Muscle layer of duodenum (tissue), 2 donors: ENCODE measurements around the gene BST2.

ENCODE experiments used
- H3K27ac ChIP-seq: one replicate; pipeline ENCODE4 v1.7.0; 2013; ENCODE audit warnings: mild to moderate bottlenecking, low read length
- H3K27me3 ChIP-seq: one replicate; pipeline ENCODE4 v1.7.0; 2013; ENCODE audit warnings: low read depth, mild to moderate bottlenecking, control low read depth, low read length
- H3K36me3 ChIP-seq, 2 donors: one replicate each; pipeline ENCODE4 v1.7.0; 2013; ENCODE audit warnings: low read length in 2 of 2, control low read depth in 1 of 2, mild to moderate bottlenecking in 1 of 2; ENCODE audit not compliant: insufficient read depth in 2 of 2, control insufficient read depth in 1 of 2
- H3K4me1 ChIP-seq, 2 donors: one replicate each; pipeline ENCODE4 v1.7.0; 2013; ENCODE audit warnings: low read length in 2 of 2, mild to moderate bottlenecking in 2 of 2, control low read depth in 1 of 2, moderate library complexity in 1 of 2; ENCODE audit not compliant: insufficient read depth in 2 of 2, control insufficient read depth in 1 of 2
- H3K4me3 ChIP-seq, 2 donors: one replicate each; pipeline ENCODE4 v1.7.0; 2013; ENCODE audit warnings: low read length in 2 of 2, low read depth in 1 of 2, mild to moderate bottlenecking in 1 of 2
- H3K9me3 ChIP-seq, 2 donors: one replicate each; pipeline ENCODE4 v1.7.0; 2013; ENCODE audit warnings: low read length in 2 of 2, control low read depth in 1 of 2, mild to moderate bottlenecking in 1 of 2; ENCODE audit not compliant: control insufficient read depth in 1 of 2
- donor health status: healthy.

BST2 gene, protein sequence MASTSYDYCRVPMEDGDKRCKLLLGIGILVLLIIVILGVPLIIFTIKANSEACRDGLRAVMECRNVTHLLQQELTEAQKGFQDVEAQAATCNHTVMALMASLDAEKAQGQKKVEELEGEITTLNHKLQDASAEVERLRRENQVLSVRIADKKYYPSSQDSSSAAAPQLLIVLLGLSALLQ

DNA sequence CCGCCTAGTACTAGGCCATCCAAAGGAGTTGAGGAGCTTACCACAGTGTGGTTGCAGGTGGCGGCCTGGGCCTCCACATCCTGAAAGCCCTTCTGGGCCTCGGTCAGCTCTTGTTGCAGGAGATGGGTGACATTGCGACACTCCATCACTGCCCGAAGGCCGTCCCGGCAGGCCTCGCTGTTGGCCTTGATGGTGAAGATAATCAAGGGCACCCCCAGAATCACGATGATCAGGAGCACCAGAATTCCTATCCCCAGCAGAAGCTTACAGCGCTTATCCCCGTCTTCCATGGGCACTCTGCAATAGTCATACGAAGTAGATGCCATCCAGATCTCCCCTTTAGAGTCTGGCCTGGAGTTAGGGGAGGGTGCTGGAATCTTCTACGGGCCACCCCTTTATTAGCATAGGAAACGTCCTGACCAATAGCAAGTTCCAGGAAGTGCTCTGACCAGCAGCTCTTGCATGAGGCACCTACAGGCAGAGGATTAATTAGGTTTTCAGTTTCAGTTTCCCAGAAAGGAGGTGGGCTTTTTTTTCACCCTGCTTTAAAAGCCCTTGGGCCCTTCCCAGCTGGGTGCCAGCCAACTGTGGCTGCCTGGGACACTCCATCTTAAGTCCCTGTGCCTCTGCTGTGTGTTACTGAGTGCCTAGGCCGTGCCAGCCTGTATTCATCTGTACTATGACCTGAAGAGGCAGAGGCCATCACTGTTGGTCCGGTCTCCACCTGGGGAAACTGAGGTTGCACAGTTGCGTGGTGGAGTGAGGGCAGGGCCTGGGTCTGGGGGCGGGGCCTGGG, at the start of gene BST2:
BST2 (minus strand) TSS at position 381 of the 796 bp plus-strand sequence; CDS start at position 326, 55 bp downstream.
- Histone ChIP-seq H3K27me3 (no peaks in the 10 kb centered on the region), H3K27ac (peak within 1 kb of the TSS; percentile 82), H3K9me3 (no peaks in the 10 kb centered on the region), H3K4me1 (peaks cover 0 to 11% of the 10 kb centered on the region in 2 donors), H3K36me3 (no peaks in the 10 kb centered on the region), H3K4me3 (peak within 1 kb of the TSS; percentile 56 to 69)

DNA sequence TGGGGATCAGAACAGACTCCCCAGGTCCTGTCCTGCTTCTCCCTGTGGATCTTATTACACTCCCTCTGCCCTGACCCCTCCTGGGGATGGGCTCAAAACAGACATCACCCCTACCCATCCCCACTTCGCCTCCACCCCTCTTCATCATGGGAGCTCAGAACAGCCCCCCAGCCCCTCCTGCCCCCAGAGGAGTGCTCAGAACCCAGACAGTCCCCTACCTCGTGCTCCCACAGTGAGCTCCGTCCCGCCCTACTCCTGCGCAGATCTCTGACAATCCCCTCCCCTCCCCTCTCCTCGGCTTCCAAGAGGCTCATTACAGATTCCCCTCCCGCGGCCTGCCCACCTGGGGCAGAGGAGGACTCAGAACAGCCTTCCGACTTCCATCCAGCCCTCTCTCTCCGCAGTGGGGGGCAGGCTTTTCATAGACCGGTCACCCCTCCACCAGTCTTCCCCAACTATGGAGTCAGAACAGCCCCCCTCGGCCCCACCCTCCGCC, 49.2 kb upstream of the BST2 start:
- Histone ChIP-seq H3K27ac (no peak overlapping the region), H3K4me3 (no peak overlapping the region), H3K36me3 (no peaks in the 10 kb centered on the region), H3K9me3 (no peaks in the 10 kb centered on the region), H3K27me3 (peaks cover 11% of the 10 kb centered on the region), H3K4me1 (no peaks in the 10 kb centered on the region)

DNA sequence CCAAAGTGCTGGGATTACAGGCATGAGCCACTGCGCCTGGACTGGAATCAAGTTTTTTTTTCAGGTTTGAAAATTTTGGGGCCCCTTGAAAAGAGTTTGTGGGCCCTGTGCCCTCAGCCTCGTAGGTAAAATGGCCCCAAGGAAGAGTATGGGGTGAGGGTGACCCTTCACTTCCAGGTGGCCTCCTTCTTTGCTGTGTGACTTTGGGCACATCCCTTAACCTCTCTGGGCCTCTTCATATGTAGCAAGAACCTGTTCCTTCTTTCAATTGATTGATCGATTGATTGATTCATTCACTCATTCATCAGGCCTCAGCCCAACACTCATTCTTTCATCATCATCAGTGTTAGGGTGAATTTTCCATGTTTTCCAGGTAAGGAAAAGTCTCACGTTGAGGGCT, 46.4 kb upstream of the BST2 start:
- Histone ChIP-seq H3K9me3 (no peaks in the 10 kb centered on the region), H3K4me1 (peaks cover 0 to 4% of the 10 kb centered on the region in 2 donors), H3K27ac (no peak overlapping the region), H3K27me3 (peaks cover 5% of the 10 kb centered on the region), H3K36me3 (no peaks in the 10 kb centered on the region), H3K4me3 (no peak overlapping the region)

GRCh38 chr19:17450264-17451075, 45.0 kb upstream of the BST2 start:
- no peak overlapping the region for H3K4me3 ChIP-seq
- peaks cover 0 to 4% of the 10 kb centered on the region in 2 donors for H3K4me1 ChIP-seq
- H3K36me3 ChIP-seq, result no peaks in the 10 kb centered on the region
- no peak overlapping the region for H3K27ac ChIP-seq
- peaks cover 5% of the 10 kb centered on the region for H3K27me3 ChIP-seq
- H3K9me3 ChIP-seq, result no peaks in the 10 kb centered on the region

DNA sequence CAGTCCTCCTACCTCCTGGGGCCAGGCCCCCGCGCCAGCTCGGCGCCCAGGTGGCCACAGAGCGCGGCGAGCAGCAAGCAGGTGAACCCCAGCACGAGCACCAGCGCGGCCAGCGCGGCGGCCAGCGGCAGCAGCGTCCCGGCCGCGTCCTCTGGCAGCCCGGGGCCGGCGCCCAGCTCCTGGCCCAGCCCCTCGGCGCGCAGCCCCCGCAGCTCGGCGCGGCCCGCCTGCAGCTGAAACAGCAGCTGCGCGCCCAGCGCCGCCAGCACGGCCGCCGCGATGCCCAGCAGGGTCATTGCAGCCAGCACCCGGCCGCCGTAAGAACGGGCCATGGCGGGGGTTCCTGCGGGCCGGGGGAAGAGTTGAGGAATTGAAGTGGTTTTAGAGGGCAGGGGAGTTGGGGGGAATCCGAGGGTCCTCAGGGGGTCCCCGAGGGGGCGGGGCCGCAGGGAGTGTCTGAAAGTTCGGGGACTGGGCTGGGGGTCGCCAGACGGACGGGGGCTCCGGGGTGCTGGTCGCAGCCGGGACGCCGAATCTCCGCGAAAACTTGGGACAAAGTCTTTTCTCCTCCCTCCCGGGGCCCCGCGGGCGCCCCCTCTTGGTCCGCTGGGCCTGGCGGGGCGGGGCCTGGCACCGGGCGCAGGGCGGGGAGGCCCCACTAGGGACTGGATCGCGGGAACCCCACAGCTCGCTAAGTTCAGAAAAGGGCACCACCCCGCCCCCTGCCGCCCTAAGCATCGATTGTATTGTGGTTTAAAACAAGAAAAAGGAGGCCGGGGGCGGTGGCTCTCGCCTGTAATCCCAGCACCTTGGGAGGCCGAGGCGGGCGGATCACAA, 42.9 kb upstream of the BST2 start, which contains the start of gene TMEM221:
TMEM221 (minus strand) TSS at position 538 of the 837 bp plus-strand sequence; CDS start at position 332, 206 bp downstream.
- H3K27ac ChIP-seq, result no peak within 1 kb of the TSS
- no peaks in the 10 kb centered on the region for H3K9me3 ChIP-seq
- H3K36me3 ChIP-seq, result no peaks in the 10 kb centered on the region
- H3K4me3 ChIP-seq, result peak within 1 kb of the TSS in 1 of 2 donors; percentile 60
- no peaks in the 10 kb centered on the region for H3K27me3 ChIP-seq
- peaks cover 0 to 4% of the 10 kb centered on the region in 2 donors for H3K4me1 ChIP-seq

DNA sequence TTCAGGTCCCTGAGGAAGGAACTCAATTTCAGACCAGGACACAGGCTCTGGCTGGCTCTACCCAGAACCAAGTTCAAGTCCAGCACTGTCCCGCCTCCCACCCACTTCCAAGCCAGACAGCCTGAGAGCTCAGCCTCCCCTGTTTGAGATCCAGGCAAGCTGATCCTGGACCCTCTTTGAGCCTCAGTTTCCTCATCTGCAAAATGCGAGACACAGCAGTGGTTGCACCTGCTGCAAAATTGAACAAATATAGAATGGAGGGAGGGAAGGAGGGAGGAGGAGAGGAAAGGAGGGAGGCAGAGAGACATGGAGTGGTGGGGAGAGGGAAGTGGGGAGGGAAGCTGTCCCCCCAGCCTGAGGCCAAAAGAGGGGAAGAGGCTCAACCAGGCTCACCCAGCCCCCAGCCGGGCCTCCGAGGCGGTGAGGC, 42.3 kb upstream of the BST2 start:
- Histone ChIP-seq H3K36me3 (no peaks in the 10 kb centered on the region), H3K27ac (no peak overlapping the region), H3K27me3 (no peaks in the 10 kb centered on the region), H3K4me1 (peaks cover 0 to 4% of the 10 kb centered on the region in 2 donors), H3K9me3 (no peaks in the 10 kb centered on the region), H3K4me3 (peak overlapping the region in 1 of 2 donors; percentile 60)

DNA sequence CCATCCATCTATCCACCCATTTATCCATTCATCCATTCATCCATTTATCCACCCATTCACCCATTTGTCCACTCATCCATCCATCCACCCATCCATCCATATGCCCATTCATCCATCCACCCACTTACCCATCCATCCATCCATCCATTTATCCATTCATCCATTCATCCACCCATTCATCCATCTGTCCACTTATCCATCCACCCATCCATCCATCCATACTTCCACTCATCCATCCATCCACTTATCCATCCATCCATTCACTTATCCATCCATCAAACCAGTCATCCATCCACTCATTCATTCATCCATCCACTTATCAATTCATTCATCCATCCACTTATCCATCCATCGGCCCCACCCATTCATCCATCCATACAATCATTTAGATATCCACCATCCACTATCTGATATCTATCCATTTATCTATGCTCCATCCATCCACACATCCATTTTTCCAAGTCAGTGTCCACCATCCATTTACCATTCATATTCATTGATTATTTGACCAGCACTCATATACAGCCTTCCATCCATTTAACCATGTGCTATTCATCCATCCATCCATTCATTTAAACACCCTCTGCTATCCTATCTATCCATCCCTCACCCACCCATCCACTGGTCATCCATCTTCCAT, 40.2 kb upstream of the BST2 start:
- no peaks in the 10 kb centered on the region for H3K36me3 ChIP-seq
- peaks cover 0 to 4% of the 10 kb centered on the region in 2 donors for H3K4me1 ChIP-seq
- no peak overlapping the region for H3K27ac ChIP-seq
- H3K9me3 ChIP-seq, result no peaks in the 10 kb centered on the region
- no peak overlapping the region for H3K4me3 ChIP-seq
- H3K27me3 ChIP-seq, result no peaks in the 10 kb centered on the region

GRCh38 chr19:17441241-17442021, 36.0 kb upstream of the BST2 start:
- Histone ChIP-seq H3K27me3 (no peaks in the 10 kb centered on the region), H3K4me3 (no peak overlapping the region), H3K9me3 (no peaks in the 10 kb centered on the region), H3K27ac (no peak overlapping the region), H3K36me3 (no peaks in the 10 kb centered on the region), H3K4me1 (no peaks in the 10 kb centered on the region)

DNA sequence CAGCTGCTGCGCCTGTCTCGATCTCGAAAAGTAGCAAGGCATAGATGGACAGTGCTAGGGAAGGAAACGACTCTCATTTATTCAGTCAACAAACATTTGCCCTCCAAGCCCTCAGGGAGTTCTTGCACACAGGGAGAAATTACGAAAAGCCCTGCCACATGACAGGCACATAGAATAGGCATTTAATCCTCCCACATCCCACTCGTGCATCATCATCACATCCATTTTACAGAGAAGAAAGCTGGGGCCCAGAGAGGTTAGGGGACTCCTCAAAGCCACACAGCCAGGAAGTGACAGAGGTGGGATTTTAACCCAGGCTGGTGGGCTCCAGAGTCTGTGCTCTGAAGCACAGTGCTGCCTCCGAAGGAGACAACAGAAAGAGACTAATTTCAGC, 31.4 kb upstream of the BST2 start:
- H3K4me1 ChIP-seq, result no peaks in the 10 kb centered on the region
- no peaks in the 10 kb centered on the region for H3K36me3 ChIP-seq
- no peak overlapping the region for H3K4me3 ChIP-seq
- H3K27ac ChIP-seq, result no peak overlapping the region
- no peaks in the 10 kb centered on the region for H3K27me3 ChIP-seq
- H3K9me3 ChIP-seq, result no peaks in the 10 kb centered on the region
